H9 (cell line): ENCODE measurements around the gene FBXL20. TPM values are rescaled to one million over a fixed set of nuclear protein-coding genes. Genes with fewer than 3 reads are reported as not detected.

Source experiments
- DNase-seq: peaks from one replicate; pipeline ENCODE4 v3.0.0-alpha.2; 2017
- H2AFZ ChIP-seq: one replicate; pipeline ENCODE4 v1.6.1; 2013; ENCODE audit warnings: mild to moderate bottlenecking, low read length, control low read depth, moderate library complexity
- H2AK5ac ChIP-seq: 2 replicates; pipeline ENCODE4 v1.6.1; 2013; ENCODE audit warnings: low read length, control low read depth, mixed read lengths; ENCODE audit not compliant: insufficient read length
- H2BK120ac ChIP-seq: one replicate; pipeline ENCODE4 v1.6.1; 2013; ENCODE audit warnings: low read depth, mild to moderate bottlenecking, low read length, control low read depth, inconsistent platforms; ENCODE audit not compliant: poor library complexity, severe bottlenecking
- H2BK12ac ChIP-seq: 2 replicates; pipeline ENCODE4 v1.6.1; 2013; ENCODE audit warnings: low read length, control low read depth, mixed read lengths, low read depth; ENCODE audit not compliant: insufficient read length
- H2BK15ac ChIP-seq: 2 replicates; pipeline ENCODE4 v1.6.1; 2013; ENCODE audit warnings: low read depth, low read length, control low read depth
- H2BK20ac ChIP-seq: one replicate; pipeline ENCODE4 v1.6.1; 2013; ENCODE audit warnings: low read depth, mild to moderate bottlenecking, low read length, control low read depth, inconsistent platforms; ENCODE audit not compliant: poor library complexity, severe bottlenecking
- H2BK5ac ChIP-seq: 2 replicates; pipeline ENCODE4 v1.6.1; 2013; ENCODE audit warnings: low read length, control low read depth, mixed read lengths; ENCODE audit not compliant: insufficient read length
- H3K14ac ChIP-seq: 2 replicates; pipeline ENCODE4 v1.6.1; 2013; ENCODE audit warnings: low read length, control low read depth; ENCODE audit not compliant: insufficient read depth
- H3K18ac ChIP-seq: 2 replicates; pipeline ENCODE4 v1.6.1; 2013; ENCODE audit warnings: low read depth, mild to moderate bottlenecking, mixed read lengths, low read length, control low read depth; ENCODE audit not compliant: insufficient read length
- H3K23ac ChIP-seq: 2 replicates; pipeline ENCODE4 v1.6.1; 2013; ENCODE audit warnings: low read length, control low read depth, mixed read lengths, low read depth; ENCODE audit not compliant: insufficient read length
- H3K23me2 ChIP-seq: 2 replicates; pipeline ENCODE4 v1.6.1; 2013; ENCODE audit warnings: low read depth, mild to moderate bottlenecking, mixed read lengths, low read length, control low read depth; ENCODE audit not compliant: insufficient read length, poor library complexity, severe bottlenecking
- H3K27ac ChIP-seq: 2 replicates; pipeline ENCODE4 v1.5.1; 2013; ENCODE audit warnings: low read length, control low read depth, mixed read lengths, low read depth; ENCODE audit not compliant: insufficient read length
- H3K27me3 ChIP-seq: 2 replicates; pipeline ENCODE4 v1.6.1; 2013; ENCODE audit warnings: low read length, control low read depth, inconsistent platforms; ENCODE audit not compliant: insufficient read depth
- H3K4ac ChIP-seq: 2 replicates; pipeline ENCODE4 v1.6.1; 2013; ENCODE audit warnings: low read depth, mild to moderate bottlenecking, control low read depth, inconsistent platforms, low read length, moderate library complexity
- H3K4me1 ChIP-seq: 2 replicates; pipeline ENCODE4 v1.6.1; 2013; ENCODE audit warnings: low read length, control low read depth, inconsistent platforms; ENCODE audit not compliant: insufficient read depth
- H3K4me2 ChIP-seq: 2 replicates; pipeline ENCODE4 v1.6.1; 2013; ENCODE audit warnings: low read length, control low read depth, mixed read lengths; ENCODE audit not compliant: insufficient read length, insufficient read depth
- H3K56ac ChIP-seq: 2 replicates; pipeline ENCODE4 v1.6.1; 2013; ENCODE audit warnings: low read depth, mild to moderate bottlenecking, mixed read lengths, low read length, control low read depth; ENCODE audit not compliant: insufficient read length
- H3K79me1 ChIP-seq: 2 replicates; pipeline ENCODE4 v1.6.1; 2013; ENCODE audit warnings: low read depth, mild to moderate bottlenecking, moderate library complexity, low read length, control low read depth, inconsistent platforms; ENCODE audit not compliant: insufficient read depth, poor library complexity, severe bottlenecking
- H3K79me2 ChIP-seq: 2 replicates; pipeline ENCODE4 v1.6.1; 2013; ENCODE audit warnings: low read length, control low read depth, inconsistent platforms; ENCODE audit not compliant: insufficient read depth
- H3K9ac ChIP-seq: 2 replicates; pipeline ENCODE4 v1.6.1; 2013; ENCODE audit warnings: low read length, control low read depth, mixed read lengths; ENCODE audit not compliant: insufficient read length; ENCODE audit errors: extremely low read depth
- H3K9me3 ChIP-seq: one replicate; pipeline ENCODE4 v1.6.1; 2013; ENCODE audit warnings: low read depth, low read length, inconsistent platforms; ENCODE audit not compliant: control insufficient read depth
- H3T11ph ChIP-seq: one replicate; pipeline ENCODE4 v1.6.1; 2013; ENCODE audit warnings: mild to moderate bottlenecking, low read length, control low read depth, inconsistent platforms
- H4K20me1 ChIP-seq: one replicate; pipeline ENCODE4 v1.6.1; 2013; ENCODE audit not compliant: control insufficient read depth, insufficient read length, insufficient read depth
- H4K5ac ChIP-seq: 2 replicates; pipeline ENCODE4 v1.6.1; 2013; ENCODE audit warnings: low read depth, mild to moderate bottlenecking, mixed read lengths, low read length, control low read depth; ENCODE audit not compliant: insufficient read length
- H4K8ac ChIP-seq: replicated peaks from 2 replicates; pipeline ENCODE4 v1.6.1; 2013; ENCODE audit warnings: low read length, control low read depth, mixed read lengths, low read depth; ENCODE audit not compliant: insufficient read length
- H4K91ac ChIP-seq: 2 replicates; pipeline ENCODE4 v1.6.1; 2013; ENCODE audit warnings: low read depth, mild to moderate bottlenecking, moderate library complexity, mixed read lengths, low read length, control low read depth; ENCODE audit not compliant: insufficient read length
- H3K27ac Mint-ChIP-seq, 3 experiments: 2 replicates in 2 of 3; 3 replicates in 1 of 3; pipeline ENCODE4 v1.8.0; 2020 to 2021; ENCODE audit warnings: mixed read lengths in 3 of 3, mild to moderate bottlenecking in 1 of 3, moderate library complexity in 1 of 3
- H3K27me3 Mint-ChIP-seq: 2 replicates; pipeline ENCODE4 v1.8.0; 2021; ENCODE audit warnings: low read depth, mild to moderate bottlenecking, moderate library complexity, mixed read lengths
- H3K36me3 Mint-ChIP-seq, 3 experiments: 2 replicates in 2 of 3; 3 replicates in 1 of 3; pipeline ENCODE4 v1.8.0; 2020 to 2021; ENCODE audit warnings: low read depth in 3 of 3, mixed read lengths in 3 of 3; ENCODE audit not compliant: insufficient read depth in 1 of 3
- H3K4me1 Mint-ChIP-seq, 2 experiments: 2 replicates each; pipeline ENCODE4 v1.8.0; 2020; ENCODE audit warnings: mixed read lengths in 2 of 2
- H3K4me3 Mint-ChIP-seq, 2 experiments: 2 replicates in 1 of 2; 3 replicates in 1 of 2; pipeline ENCODE4 v1.8.0; 2020 to 2021; ENCODE audit warnings: mild to moderate bottlenecking in 2 of 2, mixed read lengths in 2 of 2, moderate library complexity in 1 of 2
- H3K9me3 Mint-ChIP-seq, 2 experiments: 2 replicates in 1 of 2; 3 replicates in 1 of 2; pipeline ENCODE4 v1.8.0; 2020; ENCODE audit warnings: mild to moderate bottlenecking in 2 of 2, mixed read lengths in 2 of 2, moderate library complexity in 1 of 2
- CTCF ChIP-seq: fragments of 200-600 bp; sonication (generic); conservative IDR thresholded peaks from 3 replicates; pipeline ENCODE4 v1.8.0; 2021; ENCODE audit warnings: antibody characterized with exemption, mild to moderate bottlenecking
- WGBS: extraction: QIAGEN DNeasy Blood & Tissue Kit; methylation state at CpG from one replicate; pipeline ENCODE4 v1.1.7; 2013; ENCODE audit warnings: missing lambda C conversion rate, low lambda C conversion rate, mixed read lengths; ENCODE audit not compliant: insufficient read length; ENCODE audit errors: extremely low coverage; 5-methylcytosine and 5-hydroxymethylcytosine counted together
- total RNA-seq: library from RNA; stranded (reverse); gene quantifications from 2 replicates; pipeline ENCODE4 v1.2.1, GENCODE V29; 2021

FBXL20 gene
- total RNA-seq, 1 experiment from 2014 or later: 18.4 TPM

DNA sequence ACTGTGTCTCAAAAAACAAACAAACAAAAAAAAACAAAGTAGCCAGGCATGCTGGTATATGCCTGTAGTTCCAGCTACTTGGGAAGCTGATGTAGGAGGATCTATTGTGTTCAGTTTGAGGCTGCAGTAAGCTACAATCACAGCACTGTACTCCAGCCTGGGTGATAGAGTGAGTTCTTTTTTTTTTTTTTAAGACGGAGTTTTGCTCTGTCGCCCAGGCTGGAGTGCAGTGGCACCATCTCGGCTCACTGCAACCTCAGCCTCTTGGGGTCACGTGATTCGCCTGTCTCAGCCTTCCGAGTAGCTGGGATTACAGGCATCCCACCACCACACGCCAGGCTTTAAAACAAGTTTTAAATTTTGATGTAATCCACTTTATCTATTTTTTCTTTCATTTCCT, 95.4 kb downstream of the FBXL20 start:
- Histone ChIP-seq H2BK15ac (no peak overlapping the region), H2BK120ac (no peak overlapping the region), H3T11ph (no peak overlapping the region), H3K56ac (no peak overlapping the region), H2BK5ac (no peak overlapping the region), H3K27ac (no peak overlapping the region), H4K20me1 (no peaks in the 10 kb centered on the region), H3K27me3 (no peaks in the 10 kb centered on the region), H3K79me1 (no peaks in the 10 kb centered on the region), H3K4me2 (no peak overlapping the region), H3K23ac (no peak overlapping the region), H3K14ac (no peak overlapping the region), H3K4ac (no peak overlapping the region), H3K23me2 (no peaks in the 10 kb centered on the region), H2AFZ (no peak overlapping the region), H3K18ac (no peak overlapping the region), H4K5ac (no peak overlapping the region), H4K8ac (no peak overlapping the region), H3K9me3 (no peaks in the 10 kb centered on the region), H2BK20ac (no peak overlapping the region), H3K79me2 (no peaks in the 10 kb centered on the region), H4K91ac (no peak overlapping the region), H2AK5ac (no peak overlapping the region), H3K4me1 (no peaks in the 10 kb centered on the region), H2BK12ac (no peak overlapping the region), H3K9ac (no peak overlapping the region)
- no CpG with 5 or more reads among the region's 7 CpGs for WGBS
- H3K27me3 Mint-ChIP-seq: no peaks in the 10 kb centered on the region
- H3K36me3 Mint-ChIP-seq: peaks cover 0 to 6% (median 0%) of the 10 kb centered on the region in 3 experiments; a peak in 3 of 7 replicates
- H3K9me3 Mint-ChIP-seq: no peaks in the 10 kb centered on the region
- TF ChIP-seq CTCF: no peak
- peaks cover 0 to 5% of the 10 kb centered on the region in 2 experiments; a peak in 2 of 4 replicates for H3K4me1 Mint-ChIP-seq
- H3K4me3 Mint-ChIP-seq: no peak overlapping the region
- no peak overlapping the region for H3K27ac Mint-ChIP-seq
- DNase-seq: peak; percentile 59
